Breast epithelium (tissue), 4 donors: ENCODE data around the gene SLC50A1. TPM values are rescaled to one million over a fixed set of nuclear protein-coding genes. Genes with fewer than 3 reads are reported as not detected.
"Not testable (repeated sequence)": the region's sequence is repeated elsewhere in the genome, so short reads cannot be mapped to it uniquely, and the experiment has no call there.

Experiments used
- DNase-seq, 2 donors: peaks; one replicate each; pipeline ENCODE4 v3.0.0-alpha.2; 2019; ENCODE audit warnings: low spot score in 2 of 2
- H3K27ac ChIP-seq, 2 donors: fragments of 200-600 bp; sonication (generic) in 1 of 2; one replicate each; pipeline ENCODE4 v1.5.1; 2016 to 2019; ENCODE audit warnings: mild to moderate bottlenecking in 1 of 2
- H3K27me3 ChIP-seq, 2 donors: fragments of 200-600 bp; sonication (generic) in 1 of 2; one replicate each; pipeline versions ENCODE4 v1.5.1 to v1.6.0; 2017 to 2019; ENCODE audit warnings: control low read depth in 1 of 2, mild to moderate bottlenecking in 1 of 2
- H3K36me3 ChIP-seq: fragments of 200-600 bp; one replicate; pipeline ENCODE4 v1.5.1; 2019
- H3K4me1 ChIP-seq, 2 donors: fragments of 200-600 bp; sonication (generic); one replicate each; pipeline ENCODE4 v1.5.1; 2016 to 2019; ENCODE audit warnings: control low read depth in 1 of 2
- H3K4me3 ChIP-seq, 3 donors: fragments of 200-600 bp; sonication (generic); 1 replicate in 2 of 3; 2 replicates in 1 of 3; pipeline ENCODE4 v1.5.1; 2016 to 2019; ENCODE audit warnings: mild to moderate bottlenecking in 3 of 3, moderate library complexity in 2 of 3
- H3K9me3 ChIP-seq, 2 donors: fragments of 200-600 bp; sonication (generic) in 1 of 2; one replicate each; pipeline ENCODE4 v1.5.1; 2016 to 2019; ENCODE audit warnings: control low read depth in 1 of 2
- CTCF ChIP-seq, 3 donors: fragments of 450-650 bp; IDR thresholded peaks; one replicate each; pipeline ENCODE4 v1.5.1; 2016 to 2017; ENCODE audit warnings: antibody characterized with exemption in 3 of 3, mild to moderate bottlenecking in 3 of 3, moderate library complexity in 3 of 3
- POLR2A ChIP-seq: fragments of 450-650 bp; IDR thresholded peaks from one replicate; pipeline ENCODE4 v1.6.1; 2016; ENCODE audit warnings: antibody characterized with exemption, mild to moderate bottlenecking, moderate library complexity
- POLR2AphosphoS5 ChIP-seq, 3 donors: sonication (generic); formaldehyde crosslinking; IDR thresholded peaks; one replicate each; pipeline ENCODE4 v1.6.1; 2017; ENCODE audit warnings: antibody characterized with exemption in 3 of 3
- intact Hi-C: fragments of 100-400 bp; cut with DNase I; formaldehyde crosslinking; loops from one replicate; pipeline ENCODE4 v1.15.1; 2023; ENCODE audit warnings: low total_unique reads
- total RNA-seq, 3 donors: library from RNA; depleted of rRNA; stranded (reverse); fragments of >200 nt; gene quantifications; one replicate each; pipeline ENCODE4 v1.1.0, GENCODE V29; 2016

Gene SLC50A1
- total RNA-seq, 3 donors from 2014 or later: 25.0 to 32.4 (median 28.5) TPM

GRCh38 chr1:155116113-155116764 is 19.4 kb upstream of the SLC50A1 start:
- Histone ChIP-seq H3K4me3 (no peak overlapping the region), H3K27ac (no peak overlapping the region), H3K36me3 (no peaks in the 10 kb centered on the region), H3K9me3 (no peaks in the 10 kb centered on the region), H3K4me1 (no peaks in the 10 kb centered on the region), H3K27me3 (no peaks in the 10 kb centered on the region)
- TF ChIP-seq POLR2A: no peak
- TF ChIP-seq POLR2AphosphoS5 (IDR thresholded peaks at IDR 0.05): no peak
- no peak for TF ChIP-seq CTCF (IDR thresholded peaks at IDR 0.05)
- DNase-seq: no peak
- intact Hi-C loops: no loop called here

GRCh38 chr1:155117610-155118009 is 18.0 kb upstream of the SLC50A1 start:
- H3K4me3 ChIP-seq: no peak overlapping the region
- no peaks in the 10 kb centered on the region for H3K36me3 ChIP-seq
- no peak for TF ChIP-seq CTCF (IDR thresholded peaks at IDR 0.05)
- TF ChIP-seq POLR2AphosphoS5 (IDR thresholded peaks at IDR 0.05): no peak
- TF ChIP-seq POLR2A: no peak
- H3K27ac ChIP-seq: no peak overlapping the region
- no peaks in the 10 kb centered on the region for H3K27me3 ChIP-seq
- H3K9me3 ChIP-seq: no peaks in the 10 kb centered on the region
- no peak for DNase-seq
- intact Hi-C loops: loop anchor here (1.0 kb wide), 1 partner anchor 27 kb away; no protein-coding TSS in a partner anchor
- no peaks in the 10 kb centered on the region for H3K4me1 ChIP-seq

- not testable (repeated sequence) for DNase-seq, H3K4me3 ChIP-seq, H3K27ac ChIP-seq, H3K9me3 ChIP-seq, H3K36me3 ChIP-seq, H3K27me3 ChIP-seq, H3K4me1 ChIP-seq
- intact Hi-C loops: loop anchor here (1.0 kb wide), 1 partner anchor 26 kb away; no protein-coding TSS in a partner anchor
Measured at GRCh38 chr1:155118090-155118489, 17.6 kb upstream of the SLC50A1 start.

- TF ChIP-seq POLR2AphosphoS5 (IDR thresholded peaks at IDR 0.05) (no peak), CTCF (IDR thresholded peaks at IDR 0.05) (no peak), POLR2A (no peak)
- no peaks in the 10 kb centered on the region for H3K4me1 ChIP-seq
- intact Hi-C loops: no loop called here
Measured at GRCh38 chr1:155120253-155120652, 15.4 kb upstream of the SLC50A1 start.

GRCh38 chr1:155121249-155121648 is 14.4 kb upstream of the SLC50A1 start:
- H3K9me3 ChIP-seq: no peaks in the 10 kb centered on the region

More at GRCh38 chr1:155120253-155120652, 15.4 kb upstream of the SLC50A1 start:
- Histone ChIP-seq H3K27ac (peak overlapping the region; percentile 19 to 50), H3K36me3 (no peaks in the 10 kb centered on the region), H3K4me3 (no peak overlapping the region), H3K9me3 (no peaks in the 10 kb centered on the region), H3K27me3 (no peaks in the 10 kb centered on the region)
- DNase-seq: no peak

More at GRCh38 chr1:155121249-155121648, 14.4 kb upstream of the SLC50A1 start:
- intact Hi-C loops: no loop called here
- Histone ChIP-seq H3K4me1 (peaks cover 3 to 8% of the 10 kb centered on the region in 2 donors), H3K36me3 (no peaks in the 10 kb centered on the region), H3K27me3 (no peaks in the 10 kb centered on the region), H3K27ac (no peak overlapping the region), H3K4me3 (no peak overlapping the region)
- DNase-seq: no peak
- no peak for TF ChIP-seq CTCF (IDR thresholded peaks at IDR 0.05)
- no peak for TF ChIP-seq POLR2AphosphoS5 (IDR thresholded peaks at IDR 0.05)
- no peak for TF ChIP-seq POLR2A
